Activated naive CD8-positive, alpha-beta T cell (primary cell): Measurements from ENCODE around the gene SORD.

ENCODE experiments used
- H3K27ac Mint-ChIP-seq: one replicate; pipeline ENCODE4 v1.8.0; 2021; ENCODE audit warnings: mixed read lengths
- H3K27me3 Mint-ChIP-seq: one replicate; pipeline ENCODE4 v1.8.0; 2021; ENCODE audit warnings: mixed read lengths
- H3K36me3 Mint-ChIP-seq: one replicate; pipeline ENCODE4 v1.8.0; 2021; ENCODE audit warnings: mixed read lengths
- H3K4me1 Mint-ChIP-seq: one replicate; pipeline ENCODE4 v1.8.0; 2021; ENCODE audit warnings: low read depth, mixed read lengths
- H3K4me3 Mint-ChIP-seq: one replicate; pipeline ENCODE4 v1.8.0; 2021; ENCODE audit warnings: mild to moderate bottlenecking, mixed read lengths
- H3K9me3 Mint-ChIP-seq: one replicate; pipeline ENCODE4 v1.8.0; 2021; ENCODE audit warnings: low read depth, mixed read lengths

Gene SORD

DNA sequence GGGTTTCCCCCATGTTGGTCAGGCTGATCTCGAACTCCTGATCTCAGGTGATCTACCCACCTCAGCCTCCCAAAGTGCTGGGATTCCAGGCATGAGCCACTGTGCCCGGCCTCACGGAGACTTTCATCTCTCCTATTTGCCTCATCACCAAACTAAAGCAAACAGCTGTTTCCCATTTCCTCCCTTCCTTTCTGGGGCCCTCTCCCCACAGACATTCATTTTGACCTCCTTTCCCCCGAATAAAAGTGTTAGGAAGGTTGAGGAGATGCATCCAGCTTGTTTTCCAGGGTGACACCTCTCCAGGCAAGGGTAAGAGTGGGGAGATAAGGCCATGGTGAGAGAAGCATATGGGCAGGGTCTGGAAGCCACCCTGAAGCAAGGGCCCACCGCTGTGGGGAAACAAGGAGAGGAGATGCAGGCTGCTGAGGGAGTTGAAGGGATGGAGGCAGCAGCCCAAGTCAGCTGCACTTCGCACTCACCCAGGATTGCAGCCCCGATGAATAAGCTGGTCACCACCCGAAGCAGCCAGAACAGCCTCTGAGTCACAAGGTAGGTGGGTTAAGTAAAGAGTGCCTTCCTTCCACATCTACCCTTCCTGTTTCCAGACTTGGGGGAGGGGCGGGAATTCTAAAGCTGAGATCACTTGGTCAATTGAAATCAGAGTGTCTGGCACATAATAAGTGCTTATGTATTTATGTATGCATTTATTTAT lies 98.9 kb downstream of the SORD start:
- no peaks in the 10 kb centered on the region for H3K9me3 Mint-ChIP-seq
- H3K27ac Mint-ChIP-seq, result no peak overlapping the region
- H3K4me3 Mint-ChIP-seq, result no peak overlapping the region
- peaks cover 33% of the 10 kb centered on the region for H3K27me3 Mint-ChIP-seq
- H3K4me1 Mint-ChIP-seq, result peaks cover 12% of the 10 kb centered on the region
- H3K36me3 Mint-ChIP-seq, result no peaks in the 10 kb centered on the region

DNA sequence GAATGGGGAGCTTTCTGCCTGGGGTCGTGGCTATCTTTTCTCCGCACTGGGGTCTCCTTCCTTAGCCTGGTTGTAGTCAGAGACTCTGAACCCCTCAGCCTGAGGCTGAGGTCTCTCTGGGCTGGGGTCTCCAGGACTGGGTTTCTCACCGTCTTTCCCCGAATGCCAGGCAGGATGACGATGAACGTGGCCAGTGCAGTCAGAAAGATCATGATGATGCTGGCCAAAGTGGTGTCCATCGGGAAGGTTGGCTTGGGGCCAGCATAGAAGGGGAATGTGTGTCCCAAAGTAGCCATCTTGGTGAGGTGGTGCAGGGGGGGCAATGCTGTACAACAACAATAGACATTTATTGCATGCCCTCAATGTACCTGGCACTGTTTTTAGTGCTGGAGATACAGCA lies 99.7 kb downstream of the SORD start:
- Mint-ChIP-seq H3K27me3 (peaks cover 31% of the 10 kb centered on the region), H3K27ac (no peak overlapping the region)

DNA sequence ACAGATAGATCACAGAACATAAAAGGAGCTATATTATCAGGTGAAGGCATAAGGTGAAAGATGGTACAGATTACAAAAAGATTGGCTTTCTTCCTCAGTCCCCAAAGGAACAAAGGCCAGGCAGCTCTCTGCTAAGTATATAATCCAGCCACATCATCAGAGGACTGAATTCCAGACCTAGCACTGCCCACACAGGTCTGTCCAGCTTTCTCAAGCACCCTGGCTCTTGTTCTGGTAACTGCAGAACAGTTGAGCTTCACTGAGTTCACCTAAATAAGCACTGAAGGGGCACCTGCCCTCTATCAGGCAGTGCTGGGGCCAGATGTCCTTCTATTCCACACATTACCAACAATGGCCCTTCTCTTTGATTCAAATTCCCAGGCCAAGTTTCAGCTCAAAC lies 100.4 kb downstream of the SORD start:
- H3K27me3 Mint-ChIP-seq, result peaks cover 31% of the 10 kb centered on the region
- H3K4me1 Mint-ChIP-seq, result peaks cover under 1% of the 10 kb centered on the region
- no peaks in the 10 kb centered on the region for H3K9me3 Mint-ChIP-seq
- H3K4me3 Mint-ChIP-seq, result no peak overlapping the region
- H3K36me3 Mint-ChIP-seq, result no peaks in the 10 kb centered on the region
- H3K27ac Mint-ChIP-seq, result no peak overlapping the region

More for the DNA sequence above, 99.7 kb downstream of the SORD start:
- H3K36me3 Mint-ChIP-seq, result no peaks in the 10 kb centered on the region
- no peaks in the 10 kb centered on the region for H3K9me3 Mint-ChIP-seq
- peaks cover 5% of the 10 kb centered on the region for H3K4me1 Mint-ChIP-seq
- no peak overlapping the region for H3K4me3 Mint-ChIP-seq

DNA sequence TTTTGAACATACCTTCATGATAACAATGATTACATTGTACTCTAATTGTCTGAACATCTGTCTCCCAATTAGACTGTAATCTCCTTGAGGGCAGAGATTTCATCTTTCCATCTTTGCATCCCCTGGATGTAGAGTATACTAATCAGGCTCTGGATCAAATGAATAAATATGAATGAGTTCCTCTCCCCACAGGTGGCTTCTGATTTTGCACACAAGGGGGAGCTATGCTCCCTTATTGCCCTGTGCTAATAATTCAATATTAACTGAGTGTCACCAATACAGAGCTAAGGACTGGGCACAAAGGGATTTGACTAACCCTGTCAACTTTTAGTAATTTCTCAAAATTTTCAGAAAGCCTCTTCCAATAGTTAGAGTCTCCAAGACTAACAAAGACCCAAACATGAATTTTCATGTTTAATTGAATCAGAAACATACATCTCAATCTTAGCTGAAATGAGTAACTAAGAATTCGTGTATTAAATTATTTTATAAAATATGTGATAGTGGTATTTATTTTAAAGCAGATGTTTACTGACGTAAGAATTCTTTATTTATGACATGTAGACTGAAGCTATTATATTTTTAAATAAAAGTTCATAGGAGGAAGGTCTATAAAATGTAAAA lies 103.7 kb downstream of the SORD start:
- no peak overlapping the region for H3K27ac Mint-ChIP-seq
- H3K9me3 Mint-ChIP-seq, result no peaks in the 10 kb centered on the region
- H3K36me3 Mint-ChIP-seq, result no peaks in the 10 kb centered on the region
- H3K4me3 Mint-ChIP-seq, result no peak overlapping the region
- H3K4me1 Mint-ChIP-seq, result peaks cover 7% of the 10 kb centered on the region
- peaks cover 33% of the 10 kb centered on the region for H3K27me3 Mint-ChIP-seq
